Measurements from ENCODE around the gene NPRL2. TPM values are rescaled to one million over a fixed set of nuclear protein-coding genes. Genes with fewer than 3 reads are reported as not detected.
A peak's percentile ranks its signal among the peaks of the same experiment; 100 is the strongest.

The NPRL2 gene
- total and polyA plus RNA-seq, 2 of the 13 experiments (the other 11 are each of a cell fraction or from before 2014, with no cell fraction given): 30.6 to 51.4 TPM

DNA sequence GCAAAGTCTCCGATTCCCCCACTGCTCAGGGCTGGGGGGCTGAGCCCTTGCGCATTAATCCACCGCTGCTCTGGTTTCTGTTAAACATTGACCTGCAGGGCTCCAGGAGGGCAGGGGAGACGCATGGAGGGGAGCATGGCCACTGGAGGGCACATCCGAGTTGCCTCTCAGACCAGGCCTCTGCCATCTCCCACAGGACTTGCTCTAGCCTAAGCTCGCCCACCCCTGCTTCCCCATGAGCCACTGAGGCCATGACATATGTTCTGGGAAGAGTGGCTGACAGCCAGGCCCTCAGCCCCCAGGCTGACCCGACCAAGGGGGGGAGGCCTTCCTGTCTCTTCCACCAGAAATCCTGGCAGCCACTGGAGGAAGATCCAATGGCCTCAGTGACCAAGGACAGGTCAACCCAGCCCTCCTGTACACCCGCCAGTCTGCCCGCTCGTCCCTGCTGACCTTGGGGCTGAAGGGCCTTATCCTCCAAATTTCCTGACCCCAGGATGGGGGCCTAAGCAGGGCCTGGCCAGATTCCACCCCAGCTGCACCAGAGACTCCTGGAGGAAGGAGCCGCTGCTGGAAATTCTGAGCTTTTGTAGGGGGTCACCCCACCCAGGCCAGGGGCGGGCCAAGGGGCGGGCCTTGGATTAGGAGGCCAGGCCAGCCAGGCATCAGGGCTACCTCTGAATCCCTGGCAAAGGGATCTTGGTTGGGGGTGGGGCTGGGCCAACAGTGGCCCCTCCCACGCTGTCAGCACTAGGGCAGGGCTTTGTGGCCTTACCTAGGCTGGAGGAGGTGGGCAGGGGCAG, 47.4 kb downstream of the NPRL2 start, which contains the start of gene HYAL1 (continued):
- TF ChIP-seq, protein P1, sequence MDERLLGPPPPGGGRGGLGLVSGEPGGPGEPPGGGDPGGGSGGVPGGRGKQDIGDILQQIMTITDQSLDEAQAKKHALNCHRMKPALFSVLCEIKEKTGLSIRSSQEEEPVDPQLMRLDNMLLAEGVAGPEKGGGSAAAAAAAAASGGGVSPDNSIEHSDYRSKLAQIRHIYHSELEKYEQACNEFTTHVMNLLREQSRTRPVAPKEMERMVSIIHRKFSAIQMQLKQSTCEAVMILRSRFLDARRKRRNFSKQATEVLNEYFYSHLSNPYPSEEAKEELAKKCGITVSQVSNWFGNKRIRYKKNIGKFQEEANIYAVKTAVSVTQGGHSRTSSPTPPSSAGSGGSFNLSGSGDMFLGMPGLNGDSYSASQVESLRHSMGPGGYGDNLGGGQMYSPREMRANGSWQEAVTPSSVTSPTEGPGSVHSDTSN (CRISPR knock-in tag; IDR thresholded peaks at IDR 0.05): no peak
- TF ChIP-seq, protein P2, sequence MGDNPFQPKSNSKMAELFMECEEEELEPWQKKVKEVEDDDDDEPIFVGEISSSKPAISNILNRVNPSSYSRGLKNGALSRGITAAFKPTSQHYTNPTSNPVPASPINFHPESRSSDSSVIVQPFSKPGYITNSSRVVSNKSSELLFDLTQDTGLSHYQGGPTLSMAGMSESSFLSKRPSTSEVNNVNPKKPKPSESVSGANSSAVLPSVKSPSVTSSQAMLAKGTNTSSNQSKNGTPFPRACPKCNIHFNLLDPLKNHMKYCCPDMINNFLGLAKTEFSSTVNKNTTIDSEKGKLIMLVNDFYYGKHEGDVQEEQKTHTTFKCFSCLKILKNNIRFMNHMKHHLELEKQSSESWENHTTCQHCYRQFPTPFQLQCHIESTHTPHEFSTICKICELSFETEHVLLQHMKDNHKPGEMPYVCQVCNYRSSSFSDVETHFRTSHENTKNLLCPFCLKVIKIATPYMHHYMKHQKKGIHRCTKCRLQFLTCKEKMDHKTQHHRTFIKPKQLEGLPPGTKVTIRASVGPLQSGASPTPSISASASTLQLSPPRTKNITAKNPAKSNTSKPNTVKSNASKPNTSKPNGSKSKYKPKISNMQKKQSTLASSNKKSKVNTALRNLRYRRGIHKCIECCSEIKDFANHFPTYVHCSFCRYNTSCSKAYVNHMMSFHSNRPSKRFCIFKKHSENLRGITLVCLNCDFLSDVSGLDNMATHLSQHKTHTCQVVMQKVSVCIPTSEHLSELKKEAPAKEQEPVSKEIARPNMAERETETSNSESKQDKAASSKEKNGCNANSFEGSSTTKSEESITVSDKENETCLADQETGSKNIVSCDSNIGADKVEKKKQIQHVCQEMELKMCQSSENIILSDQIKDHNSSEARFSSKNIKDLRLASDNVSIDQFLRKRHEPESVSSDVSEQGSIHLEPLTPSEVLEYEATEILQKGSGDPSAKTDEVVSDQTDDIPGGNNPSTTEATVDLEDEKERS (CRISPR knock-in tag; IDR thresholded peaks at IDR 0.05): peak; percentile 66; the same call in 1 of the 2 replicates
- TF ChIP-seq MATR3 (CRISPR knock-in tag; IDR thresholded peaks at IDR 0.05): no peak
- TF ChIP-seq, protein P3, sequence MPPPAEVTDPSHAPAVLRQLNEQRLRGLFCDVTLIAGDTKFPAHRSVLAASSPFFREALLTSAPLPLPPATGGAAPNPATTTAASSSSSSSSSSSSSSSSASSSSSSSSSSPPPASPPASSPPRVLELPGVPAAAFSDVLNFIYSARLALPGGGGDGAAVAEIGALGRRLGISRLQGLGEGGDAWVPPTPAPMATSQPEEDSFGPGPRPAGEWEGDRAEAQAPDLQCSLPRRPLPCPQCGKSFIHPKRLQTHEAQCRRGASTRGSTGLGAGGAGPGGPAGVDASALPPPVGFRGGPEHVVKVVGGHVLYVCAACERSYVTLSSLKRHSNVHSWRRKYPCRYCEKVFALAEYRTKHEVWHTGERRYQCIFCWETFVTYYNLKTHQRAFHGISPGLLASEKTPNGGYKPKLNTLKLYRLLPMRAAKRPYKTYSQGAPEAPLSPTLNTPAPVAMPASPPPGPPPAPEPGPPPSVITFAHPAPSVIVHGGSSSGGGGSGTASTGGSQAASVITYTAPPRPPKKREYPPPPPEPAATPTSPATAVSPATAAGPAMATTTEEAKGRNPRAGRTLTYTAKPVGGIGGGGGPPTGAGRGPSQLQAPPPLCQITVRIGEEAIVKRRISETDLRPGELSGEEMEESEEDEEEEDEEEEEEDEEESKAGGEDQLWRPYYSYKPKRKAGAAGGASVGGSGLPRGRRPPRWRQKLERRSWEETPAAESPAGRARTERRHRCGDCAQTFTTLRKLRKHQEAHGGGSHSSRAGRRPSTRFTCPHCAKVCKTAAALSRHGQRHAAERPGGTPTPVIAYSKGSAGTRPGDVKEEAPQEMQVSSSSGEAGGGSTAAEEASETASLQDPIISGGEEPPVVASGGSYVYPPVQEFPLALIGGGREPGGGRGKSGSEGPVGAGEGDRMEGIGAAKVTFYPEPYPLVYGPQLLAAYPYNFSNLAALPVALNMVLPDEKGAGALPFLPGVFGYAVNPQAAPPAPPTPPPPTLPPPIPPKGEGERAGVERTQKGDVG (CRISPR knock-in tag; IDR thresholded peaks at IDR 0.05; ENCODE audit: borderline replicate concordance): no peak; the same call in 1 of the 2 replicates
- no peak for TF ChIP-seq ZNF441 (CRISPR knock-in tag; IDR thresholded peaks at IDR 0.05; ENCODE audit: borderline replicate concordance)
- TF ChIP-seq ELF1 (CRISPR knock-in tag; IDR thresholded peaks at IDR 0.05): peak; percentile 10
- TF ChIP-seq, protein P4, sequence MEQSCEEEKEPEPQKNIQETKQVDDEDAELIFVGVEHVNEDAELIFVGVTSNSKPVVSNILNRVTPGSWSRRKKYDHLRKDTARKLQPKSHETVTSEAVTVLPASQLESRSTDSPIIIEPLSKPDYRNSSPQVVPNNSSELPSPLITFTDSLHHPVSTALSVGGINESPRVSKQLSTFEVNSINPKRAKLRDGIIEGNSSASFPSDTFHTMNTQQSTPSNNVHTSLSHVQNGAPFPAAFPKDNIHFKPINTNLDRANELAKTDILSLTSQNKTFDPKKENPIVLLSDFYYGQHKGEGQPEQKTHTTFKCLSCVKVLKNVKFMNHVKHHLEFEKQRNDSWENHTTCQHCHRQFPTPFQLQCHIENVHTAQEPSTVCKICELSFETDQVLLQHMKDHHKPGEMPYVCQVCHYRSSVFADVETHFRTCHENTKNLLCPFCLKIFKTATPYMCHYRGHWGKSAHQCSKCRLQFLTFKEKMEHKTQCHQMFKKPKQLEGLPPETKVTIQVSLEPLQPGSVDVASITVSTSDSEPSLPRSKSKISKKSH (CRISPR knock-in tag; IDR thresholded peaks at IDR 0.05; ENCODE audit: borderline replicate concordance): no peak
- peak; percentile 71 for TF ChIP-seq SAP130 (CRISPR knock-in tag; IDR thresholded peaks at IDR 0.05; ENCODE audit: low read depth)
- no peak for TF ChIP-seq HDAC6 (IDR thresholded peaks at IDR 0.05; ENCODE audit: low read depth, low read length)
- no peak for TF ChIP-seq ZFP36L2 (CRISPR knock-in tag; IDR thresholded peaks at IDR 0.05)
- no peak for TF ChIP-seq EZH2 (conservative IDR thresholded peaks at IDR 0.05; ENCODE audit: low read depth, low read length)
- TF ChIP-seq, protein P5, sequence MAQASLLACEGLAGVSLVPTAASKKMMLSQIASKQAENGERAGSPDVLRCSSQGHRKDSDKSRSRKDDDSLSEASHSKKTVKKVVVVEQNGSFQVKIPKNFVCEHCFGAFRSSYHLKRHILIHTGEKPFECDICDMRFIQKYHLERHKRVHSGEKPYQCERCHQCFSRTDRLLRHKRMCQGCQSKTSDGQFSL (CRISPR knock-in tag; IDR thresholded peaks at IDR 0.05): 0 out of 2 replicates have a peak, but pooled peaks have one; percentile 29
- no peak for TF ChIP-seq AGO1 (IDR thresholded peaks at IDR 0.05; ENCODE audit: low read depth, low read length, poor library complexity, severe bottlenecking)
- peak; percentile 71 for TF ChIP-seq ZNF776 (CRISPR knock-in tag; IDR thresholded peaks at IDR 0.05)
- TF ChIP-seq, protein P6, sequence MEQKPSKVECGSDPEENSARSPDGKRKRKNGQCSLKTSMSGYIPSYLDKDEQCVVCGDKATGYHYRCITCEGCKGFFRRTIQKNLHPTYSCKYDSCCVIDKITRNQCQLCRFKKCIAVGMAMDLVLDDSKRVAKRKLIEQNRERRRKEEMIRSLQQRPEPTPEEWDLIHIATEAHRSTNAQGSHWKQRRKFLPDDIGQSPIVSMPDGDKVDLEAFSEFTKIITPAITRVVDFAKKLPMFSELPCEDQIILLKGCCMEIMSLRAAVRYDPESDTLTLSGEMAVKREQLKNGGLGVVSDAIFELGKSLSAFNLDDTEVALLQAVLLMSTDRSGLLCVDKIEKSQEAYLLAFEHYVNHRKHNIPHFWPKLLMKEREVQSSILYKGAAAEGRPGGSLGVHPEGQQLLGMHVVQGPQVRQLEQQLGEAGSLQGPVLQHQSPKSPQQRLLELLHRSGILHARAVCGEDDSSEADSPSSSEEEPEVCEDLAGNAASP (CRISPR knock-in tag; IDR thresholded peaks at IDR 0.05; ENCODE audit: borderline replicate concordance): peak; percentile 54; the same call in 1 of the 2 replicates
- no peak for TF ChIP-seq FOXK2 (IDR thresholded peaks at IDR 0.05)
- no peak; the same call in 1 of the 2 replicates for TF ChIP-seq KMT2A (CRISPR knock-in tag; IDR thresholded peaks at IDR 0.05)
- peak; percentile 90; the same call in 1 of the 2 replicates for TF ChIP-seq ARHGAP35 (CRISPR knock-in tag; IDR thresholded peaks at IDR 0.05; ENCODE audit: borderline replicate concordance)

Data from HepG2 (cell line).